Measurements from ENCODE around the gene MLNR. TPM values are rescaled to one million over a fixed set of nuclear protein-coding genes. Genes with fewer than 3 reads are reported as not detected.

Gene MLNR
- total RNA-seq, 1 experiment from 2014 or later, result not detected

GRCh38 chr13:49240017-49240416 lies 19.9 kb downstream of the MLNR start:
- H3K27me3 Mint-ChIP-seq (ENCODE audit: low read depth), result peaks cover 12% of the 10 kb centered on the region; the same call in 1 of the 2 replicates
- H3K27ac Mint-ChIP-seq, result no peak overlapping the region
- no peaks in the 10 kb centered on the region for H3K36me3 Mint-ChIP-seq
- peak; percentile 82 for ATAC-seq
- DNase-seq (ENCODE audit: low spot score), result peak; percentile 18
- no peaks in the 10 kb centered on the region for H3K9me3 Mint-ChIP-seq
- POLR2A ChIA-PET, result no interaction called here
- CTCF ChIA-PET, result interaction anchor here (1.0 to 2.5 kb wide), 7 partner anchors 8 to 366 kb away, joined by 3 to 18 read pairs (median 5); partner anchors contain the start of gene CDADC1
- no peaks in the 10 kb centered on the region for H3K4me1 Mint-ChIP-seq
- H3K4me3 Mint-ChIP-seq, result no peak overlapping the region
- TF ChIP-seq HMGXB4 (CRISPR knock-in tag; IDR thresholded peaks at IDR 0.05) (no peak), ATF6 (CRISPR knock-in tag; IDR thresholded peaks at IDR 0.05) (no peak), ZNF425 (CRISPR knock-in tag; conservative IDR thresholded peaks at IDR 0.05) (no peak), AR (CRISPR knock-in tag; IDR thresholded peaks at IDR 0.05) (no peak), FOXP1 (CRISPR knock-in tag; IDR thresholded peaks at IDR 0.05; ENCODE audit: borderline replicate concordance) (no peak), KAT7 (CRISPR knock-in tag; IDR thresholded peaks at IDR 0.05; ENCODE audit: borderline replicate concordance) (no peak), NR2C2 (CRISPR knock-in tag; IDR thresholded peaks at IDR 0.05) (no peak), SP1 (CRISPR knock-in tag; conservative IDR thresholded peaks at IDR 0.05) (no peak), PRRX2 (CRISPR knock-in tag; IDR thresholded peaks at IDR 0.05) (no peak), ZNF416 (CRISPR knock-in tag; IDR thresholded peaks at IDR 0.05) (no peak), JAZF1 (CRISPR knock-in tag; IDR thresholded peaks at IDR 0.05) (no peak), ZNF138 (CRISPR knock-in tag; conservative IDR thresholded peaks at IDR 0.05) (no peak), STAT6 (CRISPR knock-in tag; conservative IDR thresholded peaks at IDR 0.05; ENCODE audit: low read depth) (no peak), NFE2L1 (CRISPR knock-in tag; IDR thresholded peaks at IDR 0.05) (no peak)
- TF ChIP-seq, protein P1, sequence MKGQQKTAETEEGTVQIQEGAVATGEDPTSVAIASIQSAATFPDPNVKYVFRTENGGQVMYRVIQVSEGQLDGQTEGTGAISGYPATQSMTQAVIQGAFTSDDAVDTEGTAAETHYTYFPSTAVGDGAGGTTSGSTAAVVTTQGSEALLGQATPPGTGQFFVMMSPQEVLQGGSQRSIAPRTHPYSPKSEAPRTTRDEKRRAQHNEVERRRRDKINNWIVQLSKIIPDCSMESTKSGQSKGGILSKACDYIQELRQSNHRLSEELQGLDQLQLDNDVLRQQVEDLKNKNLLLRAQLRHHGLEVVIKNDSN (CRISPR knock-in tag; IDR thresholded peaks at IDR 0.05), result no peak
